ENCODE data around the gene NEIL3.

Gene NEIL3

GRCh38 chr4:177309522-177310371 lies at the start of gene NEIL3:
TSS of gene NEIL3 (plus strand) at chr4:177309874. CDS start at chr4:177309954, 80 bp downstream.
- peak within 1 kb of the TSS; percentile 85 for H3K4me3 ChIP-seq (ENCODE audit: control insufficient read depth, low read depth, low read length)
- peak; percentile 35 for DNase-seq (ENCODE audit: low read depth)
- no peak for TF ChIP-seq CTCF (IDR thresholded peaks at IDR 0.05; ENCODE audit: control insufficient read depth, insufficient read depth, low read depth, low read length, missing control alignments)

- no peak for DNase-seq (ENCODE audit: low read depth)
- TF ChIP-seq CTCF (IDR thresholded peaks at IDR 0.05; ENCODE audit: control insufficient read depth, insufficient read depth, low read depth, low read length, missing control alignments) = no peak
- H3K4me3 ChIP-seq (ENCODE audit: control insufficient read depth, low read depth, low read length) = no peak overlapping the region
These were observed 45.9 kb upstream of the NEIL3 start for GRCh38 chr4:177263818-177264217.

GRCh38 chr4:177264788-177265422 lies 44.8 kb upstream of the NEIL3 start:
- H3K4me3 ChIP-seq (ENCODE audit: control insufficient read depth, low read depth, low read length) = no peak overlapping the region
- DNase-seq (ENCODE audit: low read depth) = no peak
- no peak for TF ChIP-seq CTCF (IDR thresholded peaks at IDR 0.05; ENCODE audit: control insufficient read depth, insufficient read depth, low read depth, low read length, missing control alignments)

- TF ChIP-seq CTCF (IDR thresholded peaks at IDR 0.05; ENCODE audit: control insufficient read depth, insufficient read depth, low read depth, low read length, missing control alignments) = no peak
- no peak overlapping the region for H3K4me3 ChIP-seq (ENCODE audit: control insufficient read depth, low read depth, low read length)
- no peak for DNase-seq (ENCODE audit: low read depth)
These were observed 43.9 kb upstream of the NEIL3 start for GRCh38 chr4:177265729-177266128.

- no peak for DNase-seq (ENCODE audit: low read depth)
- TF ChIP-seq CTCF (IDR thresholded peaks at IDR 0.05; ENCODE audit: control insufficient read depth, insufficient read depth, low read depth, low read length, missing control alignments) = no peak
- H3K4me3 ChIP-seq (ENCODE audit: control insufficient read depth, low read depth, low read length) = no peak overlapping the region
These were observed 43.2 kb upstream of the NEIL3 start for GRCh38 chr4:177266506-177266905.

GRCh38 chr4:177267911-177268310 lies 41.8 kb upstream of the NEIL3 start:
- TF ChIP-seq CTCF (IDR thresholded peaks at IDR 0.05; ENCODE audit: control insufficient read depth, insufficient read depth, low read depth, low read length, missing control alignments) = no peak
- no peak overlapping the region for H3K4me3 ChIP-seq (ENCODE audit: control insufficient read depth, low read depth, low read length)
- DNase-seq (ENCODE audit: low read depth) = no peak

All from AG09309 (cell line).